Measurements from ENCODE around the gene NDUFA11. TPM values are rescaled to one million over a fixed set of nuclear protein-coding genes. Genes with fewer than 3 reads are reported as not detected.

NDUFA11 gene
- total and polyA plus RNA-seq, 2 of the 13 experiments (the other 11 are each of a cell fraction or from before 2014, with no cell fraction given), result 286 to 378 TPM

DNA sequence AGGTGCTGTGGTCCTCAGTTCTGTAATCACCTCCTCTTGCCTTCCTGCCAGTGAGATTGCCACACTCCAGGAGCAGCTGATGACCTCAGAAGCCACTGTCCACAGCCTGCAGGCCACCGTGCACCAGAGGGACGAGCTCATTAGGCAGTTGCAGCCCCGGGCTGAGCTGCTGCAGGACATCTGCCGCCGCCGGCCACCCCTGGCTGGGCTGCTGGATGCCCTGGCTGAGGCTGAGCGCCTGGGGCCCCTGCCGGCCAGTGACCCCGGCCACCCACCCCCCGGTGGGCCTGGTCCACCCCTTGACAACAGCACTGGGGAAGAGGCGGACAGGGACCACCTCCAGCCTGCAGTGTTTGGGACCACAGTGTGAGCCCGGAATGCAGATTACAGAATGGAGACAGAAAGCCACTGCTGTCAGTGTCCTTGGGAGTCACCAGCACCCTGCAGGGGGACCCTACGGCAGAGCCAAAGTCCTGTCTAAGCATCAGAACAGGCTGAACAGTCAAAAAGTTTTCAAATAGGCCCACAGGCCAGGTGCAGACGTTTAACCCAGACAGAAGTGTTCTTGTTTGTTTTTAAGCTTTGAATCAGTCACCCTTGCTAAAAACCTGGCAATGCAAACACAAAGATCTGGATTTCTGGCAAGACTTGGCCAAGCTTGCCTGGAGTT is 5.3 kb upstream of the NDUFA11 start (continued):
- TF ChIP-seq SMC3 (IDR thresholded peaks at IDR 0.05; ENCODE audit: low read length) (0 out of 2 replicates have a peak, but pooled peaks have one; percentile 6), ERF (CRISPR knock-in tag; IDR thresholded peaks at IDR 0.05) (no peak), HDAC1 (CRISPR knock-in tag; IDR thresholded peaks at IDR 0.05) (no peak; the same call in 1 of the 2 replicates), PHF8 (CRISPR knock-in tag; IDR thresholded peaks at IDR 0.05) (0 out of 2 replicates have a peak, but pooled peaks have one; percentile 11), CBX2 (IDR thresholded peaks at IDR 0.05; ENCODE audit: low read depth, low read length) (no peak), CBX2 (CRISPR knock-in tag; IDR thresholded peaks at IDR 0.05; ENCODE audit: low read depth) (no peak), MAZ (IDR thresholded peaks at IDR 0.05; ENCODE audit: borderline replicate concordance, low read depth, low read length) (no peak), MAZ (CRISPR knock-in tag; IDR thresholded peaks at IDR 0.05; ENCODE audit: low read depth) (no peak), ZBTB43 (CRISPR knock-in tag; conservative IDR thresholded peaks at IDR 0.05) (no peak), HNF4G (IDR thresholded peaks at IDR 0.05; ENCODE audit: borderline replicate concordance, low read depth, low read length) (no peak), HNF4G (CRISPR knock-in tag; IDR thresholded peaks at IDR 0.05; ENCODE audit: borderline replicate concordance, low read depth) (no peak), GZF1 (CRISPR knock-in tag; IDR thresholded peaks at IDR 0.05) (no peak), AKAP8 (CRISPR knock-in tag; IDR thresholded peaks at IDR 0.05) (no peak), SMYD3 (CRISPR knock-in tag; IDR thresholded peaks at IDR 0.05) (no peak), RERE (CRISPR knock-in tag; IDR thresholded peaks at IDR 0.05; ENCODE audit: low read depth) (no peak), IKZF1 (IDR thresholded peaks at IDR 0.05) (no peak), LRRFIP1 (CRISPR knock-in tag; conservative IDR thresholded peaks at IDR 0.05) (no peak), ZNF777 (CRISPR knock-in tag; IDR thresholded peaks at IDR 0.05) (no peak), ZBTB7B (CRISPR knock-in tag; IDR thresholded peaks at IDR 0.05) (peak; percentile 94), ELF1 (CRISPR knock-in tag; IDR thresholded peaks at IDR 0.05) (no peak), ZNF549 (CRISPR knock-in tag; IDR thresholded peaks at IDR 0.05) (no peak), JARID2 (CRISPR knock-in tag; IDR thresholded peaks at IDR 0.05; ENCODE audit: insufficient replicate concordance) (no peak)
- TF ChIP-seq, protein P1, sequence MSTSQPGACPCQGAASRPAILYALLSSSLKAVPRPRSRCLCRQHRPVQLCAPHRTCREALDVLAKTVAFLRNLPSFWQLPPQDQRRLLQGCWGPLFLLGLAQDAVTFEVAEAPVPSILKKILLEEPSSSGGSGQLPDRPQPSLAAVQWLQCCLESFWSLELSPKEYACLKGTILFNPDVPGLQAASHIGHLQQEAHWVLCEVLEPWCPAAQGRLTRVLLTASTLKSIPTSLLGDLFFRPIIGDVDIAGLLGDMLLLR (CRISPR knock-in tag; IDR thresholded peaks at IDR 0.05), result no peak
